ENCODE data around the gene DLD.

DNA sequence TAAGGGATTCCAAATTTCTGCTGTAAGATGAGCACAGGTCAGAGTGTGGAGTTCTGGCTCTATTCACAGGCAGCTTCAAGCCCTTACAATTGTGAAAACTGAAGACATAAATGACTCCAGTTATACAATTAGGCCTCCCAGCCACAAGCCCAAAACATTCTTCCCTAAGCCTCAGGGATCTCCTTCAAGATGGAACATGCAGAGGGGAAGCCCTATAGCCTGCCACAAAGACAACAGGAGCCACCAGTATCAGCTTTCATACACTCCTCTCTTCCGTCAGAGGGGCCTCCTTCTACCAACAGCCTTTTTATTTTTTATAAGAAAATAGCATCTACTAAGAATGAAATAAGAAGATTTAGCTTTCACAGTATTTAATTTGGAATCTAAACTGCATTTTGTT is 46.5 kb downstream of the DLD start:
- TF ChIP-seq CHD2 (IDR thresholded peaks at IDR 0.05; ENCODE audit: low read length, partially characterized antibody): no peak
- TF ChIP-seq, protein P1, sequence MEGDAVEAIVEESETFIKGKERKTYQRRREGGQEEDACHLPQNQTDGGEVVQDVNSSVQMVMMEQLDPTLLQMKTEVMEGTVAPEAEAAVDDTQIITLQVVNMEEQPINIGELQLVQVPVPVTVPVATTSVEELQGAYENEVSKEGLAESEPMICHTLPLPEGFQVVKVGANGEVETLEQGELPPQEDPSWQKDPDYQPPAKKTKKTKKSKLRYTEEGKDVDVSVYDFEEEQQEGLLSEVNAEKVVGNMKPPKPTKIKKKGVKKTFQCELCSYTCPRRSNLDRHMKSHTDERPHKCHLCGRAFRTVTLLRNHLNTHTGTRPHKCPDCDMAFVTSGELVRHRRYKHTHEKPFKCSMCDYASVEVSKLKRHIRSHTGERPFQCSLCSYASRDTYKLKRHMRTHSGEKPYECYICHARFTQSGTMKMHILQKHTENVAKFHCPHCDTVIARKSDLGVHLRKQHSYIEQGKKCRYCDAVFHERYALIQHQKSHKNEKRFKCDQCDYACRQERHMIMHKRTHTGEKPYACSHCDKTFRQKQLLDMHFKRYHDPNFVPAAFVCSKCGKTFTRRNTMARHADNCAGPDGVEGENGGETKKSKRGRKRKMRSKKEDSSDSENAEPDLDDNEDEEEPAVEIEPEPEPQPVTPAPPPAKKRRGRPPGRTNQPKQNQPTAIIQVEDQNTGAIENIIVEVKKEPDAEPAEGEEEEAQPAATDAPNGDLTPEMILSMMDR (IDR thresholded peaks at IDR 0.05): no peak
- TF ChIP-seq, protein P2, sequence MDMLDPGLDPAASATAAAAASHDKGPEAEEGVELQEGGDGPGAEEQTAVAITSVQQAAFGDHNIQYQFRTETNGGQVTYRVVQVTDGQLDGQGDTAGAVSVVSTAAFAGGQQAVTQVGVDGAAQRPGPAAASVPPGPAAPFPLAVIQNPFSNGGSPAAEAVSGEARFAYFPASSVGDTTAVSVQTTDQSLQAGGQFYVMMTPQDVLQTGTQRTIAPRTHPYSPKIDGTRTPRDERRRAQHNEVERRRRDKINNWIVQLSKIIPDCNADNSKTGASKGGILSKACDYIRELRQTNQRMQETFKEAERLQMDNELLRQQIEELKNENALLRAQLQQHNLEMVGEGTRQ (IDR thresholded peaks at IDR 0.05): no peak
